Body of pancreas (tissue), 4 donors: ENCODE data around the gene CKB. TPM values are rescaled to one million over a fixed set of nuclear protein-coding genes. Genes with fewer than 3 reads are reported as not detected.

Source experiments
- ATAC-seq: fragments of 150-250 bp; one replicate; pipeline ENCODE4 v1.9.1; 2016
- DNase-seq, 4 donors: peaks; one replicate each; pipeline ENCODE4 v3.0.0-alpha.2; 2019
- H3K27ac ChIP-seq, 4 donors: fragments of 200-600 bp; sonication (generic); 1 replicate in 3 of 4; 2 replicates in 1 of 4; pipeline versions ENCODE4 v1.5.1 to v1.6.1; 2016 to 2019; ENCODE audit warnings: mild to moderate bottlenecking in 1 of 4, mixed read lengths in 1 of 4, moderate library complexity in 1 of 4
- H3K27me3 ChIP-seq, 2 donors: fragments of 200-600 bp; sonication (generic); one replicate each; pipeline ENCODE4 v1.6.0; 2016; ENCODE audit warnings: mild to moderate bottlenecking in 1 of 2
- H3K36me3 ChIP-seq, 2 donors: fragments of 200-600 bp; sonication (generic); replicated peaks in 1 of 2; 2 replicates each; pipeline ENCODE4 v1.5.1; 2016; ENCODE audit warnings: low read depth in 2 of 2; ENCODE audit not compliant: insufficient read depth in 1 of 2
- H3K4me1 ChIP-seq: fragments of 200-600 bp; sonication (generic); one replicate; pipeline ENCODE4 v1.6.0; 2016
- H3K4me3 ChIP-seq, 2 donors: fragments of 200-600 bp; sonication (generic); 1 replicate in 1 of 2; 2 replicates in 1 of 2; pipeline ENCODE4 v1.5.1; 2016 to 2019
- H3K9me3 ChIP-seq, 3 donors: fragments of 200-600 bp; sonication (generic); 1 replicate in 2 of 3; 2 replicates in 1 of 3; pipeline ENCODE4 v1.5.1; 2016
- POLR2A ChIP-seq, 3 donors: fragments of 450-650 bp; IDR thresholded peaks; one replicate each; pipeline ENCODE4 v1.6.1; 2016; ENCODE audit warnings: antibody characterized with exemption in 3 of 3, mild to moderate bottlenecking in 2 of 3
- WGBS, 2 donors: methylation state at CpG; one replicate each; pipeline ENCODE4 v1.1.5; 2017; 5-methylcytosine and 5-hydroxymethylcytosine counted together
- intact Hi-C: fragments of 100-400 bp; cut with DNase I; formaldehyde crosslinking; loops from one replicate; pipeline ENCODE4 v1.15.1; 2023
- total RNA-seq, 2 donors: library from RNA; depleted of rRNA; stranded (reverse); fragments of >200 nt; gene quantifications; one replicate each; pipeline ENCODE4 v1.1.0, GENCODE V29; 2016
- TF ChIP-seq, protein P1 (sequence below), 7 experiments: fragments of 450-650 bp in 4 of 7; fragments of 200-600 bp in 3 of 7; sonication (generic) in 3 of 7; IDR thresholded peaks; one replicate each; pipeline ENCODE4 v1.5.1; 2016 to 2019; ENCODE audit warnings: antibody characterized with exemption in 7 of 7

The CKB gene
- total RNA-seq, 2 donors from 2014 or later: 92.1 to 146 TPM

DNA sequence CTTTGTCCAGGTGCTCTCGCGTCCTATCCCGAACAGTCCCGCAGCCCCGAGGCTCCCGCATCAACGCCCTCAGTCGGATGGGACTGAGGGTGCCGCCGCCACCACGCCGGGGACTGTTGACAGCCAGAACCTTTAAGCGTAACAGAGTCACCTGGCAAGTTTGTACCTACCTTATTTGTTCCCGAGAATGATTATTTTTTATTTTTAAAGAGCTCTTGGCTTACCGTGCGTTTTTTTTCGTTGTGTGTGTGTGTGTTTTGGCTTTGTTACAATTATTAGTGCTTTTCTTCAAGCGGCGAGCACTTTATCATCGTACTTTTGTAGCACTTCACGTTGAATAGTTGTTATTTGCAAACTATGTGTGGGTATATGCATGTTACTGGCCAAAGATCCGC, 40.6 kb upstream of the CKB start:
- 0 to 1% methylated on average over 22 of the region's 22 CpGs for WGBS, 2 donors
- H3K27me3 ChIP-seq: no peaks in the 10 kb centered on the region
- peak overlapping the region; percentile 88 to 100 for H3K4me3 ChIP-seq
- no peaks in the 10 kb centered on the region for H3K9me3 ChIP-seq
- intact Hi-C loops: no loop called here
- peaks cover 0 to 3% of the 10 kb centered on the region in 2 donors for H3K36me3 ChIP-seq
- ATAC-seq: no peak
- peak overlapping the region; percentile 81 to 99 (median 94) for H3K27ac ChIP-seq
- TF ChIP-seq, protein P1, sequence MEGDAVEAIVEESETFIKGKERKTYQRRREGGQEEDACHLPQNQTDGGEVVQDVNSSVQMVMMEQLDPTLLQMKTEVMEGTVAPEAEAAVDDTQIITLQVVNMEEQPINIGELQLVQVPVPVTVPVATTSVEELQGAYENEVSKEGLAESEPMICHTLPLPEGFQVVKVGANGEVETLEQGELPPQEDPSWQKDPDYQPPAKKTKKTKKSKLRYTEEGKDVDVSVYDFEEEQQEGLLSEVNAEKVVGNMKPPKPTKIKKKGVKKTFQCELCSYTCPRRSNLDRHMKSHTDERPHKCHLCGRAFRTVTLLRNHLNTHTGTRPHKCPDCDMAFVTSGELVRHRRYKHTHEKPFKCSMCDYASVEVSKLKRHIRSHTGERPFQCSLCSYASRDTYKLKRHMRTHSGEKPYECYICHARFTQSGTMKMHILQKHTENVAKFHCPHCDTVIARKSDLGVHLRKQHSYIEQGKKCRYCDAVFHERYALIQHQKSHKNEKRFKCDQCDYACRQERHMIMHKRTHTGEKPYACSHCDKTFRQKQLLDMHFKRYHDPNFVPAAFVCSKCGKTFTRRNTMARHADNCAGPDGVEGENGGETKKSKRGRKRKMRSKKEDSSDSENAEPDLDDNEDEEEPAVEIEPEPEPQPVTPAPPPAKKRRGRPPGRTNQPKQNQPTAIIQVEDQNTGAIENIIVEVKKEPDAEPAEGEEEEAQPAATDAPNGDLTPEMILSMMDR (IDR thresholded peaks at IDR 0.05): no peak
- TF ChIP-seq POLR2A (IDR thresholded peaks at IDR 0.05): no peak
- no peak for DNase-seq
- peaks cover 52% of the 10 kb centered on the region for H3K4me1 ChIP-seq

DNA sequence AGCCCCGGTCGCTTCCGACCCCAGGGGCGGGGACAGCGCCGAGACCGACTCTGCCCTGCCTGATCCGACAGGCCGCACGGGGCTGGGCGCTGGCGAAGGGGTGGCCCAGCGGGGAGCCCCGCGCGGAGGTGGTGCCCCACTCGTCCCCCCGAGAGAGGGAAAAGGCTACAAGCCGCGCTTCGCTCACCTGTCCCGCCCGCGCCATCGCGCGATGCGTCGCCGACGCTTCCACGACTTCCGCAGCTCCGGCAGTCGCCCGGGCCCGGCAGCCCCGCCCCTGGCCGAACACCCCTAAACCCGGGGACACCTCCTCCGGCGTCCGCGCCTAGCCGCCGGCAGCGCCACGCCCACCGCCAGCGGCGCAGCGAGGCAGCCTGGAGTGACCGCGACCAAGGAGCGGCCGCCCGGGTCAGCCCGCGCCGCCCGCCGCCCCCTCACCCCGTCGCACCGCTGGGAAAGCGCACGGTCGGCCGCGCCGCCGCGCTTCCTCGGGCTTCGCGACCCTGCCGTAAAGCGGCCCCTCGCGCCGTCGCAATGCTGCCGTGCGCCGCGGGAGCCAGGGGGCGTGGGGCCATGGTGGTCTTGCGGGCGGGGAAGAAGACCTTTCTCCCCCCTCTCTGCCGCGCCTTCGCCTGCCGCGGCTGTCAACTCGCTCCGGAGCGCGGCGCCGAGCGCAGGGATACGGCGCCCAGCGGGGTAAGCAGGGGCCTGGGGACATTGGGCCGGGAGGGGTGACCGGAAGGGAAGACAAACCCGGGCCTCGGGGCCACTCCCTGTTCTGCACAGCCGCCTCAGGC, 40.0 kb upstream of the CKB start, which contains the start of the genes BAG5 and COA8:
Gene BAG5, minus strand, starts transcription at position 229 of the 797 bp plus-strand sequence. CDS start 1,493 bp downstream, outside the sequence.
Gene COA8, plus strand, starts transcription at position 532 of the 797 bp plus-strand sequence. Its CDS starts 42 bp downstream, at position 574.
- peak; percentile 82 to 87 (median 84) for DNase-seq
- no peaks in the 10 kb centered on the region for H3K27me3 ChIP-seq
- peak within 1 kb of the TSS; percentile 88 to 100 for H3K4me3 ChIP-seq
- H3K36me3 ChIP-seq: peaks cover 0 to 3% of the 10 kb centered on the region in 2 donors
- peak; percentile 65 to 85 (median 82) for TF ChIP-seq POLR2A (IDR thresholded peaks at IDR 0.05)
- TF ChIP-seq, protein P1 (IDR thresholded peaks at IDR 0.05): peak in 2 of 7 experiments; percentile 24 to 25
- peak; percentile 90 for ATAC-seq
- intact Hi-C loops: no loop called here
- peaks cover 58% of the 10 kb centered on the region for H3K4me1 ChIP-seq
- H3K9me3 ChIP-seq: no peaks in the 10 kb centered on the region
- WGBS, 2 donors: 1% methylated on average over 84 of the region's 109 CpGs; no CpG with 5 or more reads in 1 of the 2 donors
- peak within 1 kb of the TSS; percentile 81 to 99 (median 94) for H3K27ac ChIP-seq

DNA sequence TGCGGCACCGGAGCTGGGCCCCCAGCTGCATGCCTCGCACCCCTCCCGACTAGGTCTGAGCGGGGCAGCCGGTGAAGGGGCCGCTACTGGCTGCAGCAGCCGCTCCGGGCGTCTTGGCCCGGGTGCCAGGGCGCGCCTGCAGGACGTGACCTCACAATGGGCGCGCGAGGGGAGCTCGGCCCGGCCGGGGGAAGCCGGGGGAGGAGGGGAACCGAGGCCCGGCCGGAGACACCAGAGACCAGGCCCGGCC, 39.5 kb upstream of the CKB start:
- TF ChIP-seq, protein P1 (IDR thresholded peaks at IDR 0.05): no peak
- no peak for TF ChIP-seq POLR2A (IDR thresholded peaks at IDR 0.05)
- H3K4me3 ChIP-seq: peak overlapping the region; percentile 88 to 100
- no peaks in the 10 kb centered on the region for H3K9me3 ChIP-seq
- peak overlapping the region; percentile 81 to 99 (median 94) for H3K27ac ChIP-seq
- DNase-seq (no peak), ATAC-seq (no peak)
- WGBS, 2 donors: 0% methylated on average over 4 to 25 of the region's 25 CpGs
- no peaks in the 10 kb centered on the region for H3K27me3 ChIP-seq
- H3K36me3 ChIP-seq: peaks cover 0 to 3% of the 10 kb centered on the region in 2 donors
- intact Hi-C loops: no loop called here
- H3K4me1 ChIP-seq: peaks cover 63% of the 10 kb centered on the region

DNA sequence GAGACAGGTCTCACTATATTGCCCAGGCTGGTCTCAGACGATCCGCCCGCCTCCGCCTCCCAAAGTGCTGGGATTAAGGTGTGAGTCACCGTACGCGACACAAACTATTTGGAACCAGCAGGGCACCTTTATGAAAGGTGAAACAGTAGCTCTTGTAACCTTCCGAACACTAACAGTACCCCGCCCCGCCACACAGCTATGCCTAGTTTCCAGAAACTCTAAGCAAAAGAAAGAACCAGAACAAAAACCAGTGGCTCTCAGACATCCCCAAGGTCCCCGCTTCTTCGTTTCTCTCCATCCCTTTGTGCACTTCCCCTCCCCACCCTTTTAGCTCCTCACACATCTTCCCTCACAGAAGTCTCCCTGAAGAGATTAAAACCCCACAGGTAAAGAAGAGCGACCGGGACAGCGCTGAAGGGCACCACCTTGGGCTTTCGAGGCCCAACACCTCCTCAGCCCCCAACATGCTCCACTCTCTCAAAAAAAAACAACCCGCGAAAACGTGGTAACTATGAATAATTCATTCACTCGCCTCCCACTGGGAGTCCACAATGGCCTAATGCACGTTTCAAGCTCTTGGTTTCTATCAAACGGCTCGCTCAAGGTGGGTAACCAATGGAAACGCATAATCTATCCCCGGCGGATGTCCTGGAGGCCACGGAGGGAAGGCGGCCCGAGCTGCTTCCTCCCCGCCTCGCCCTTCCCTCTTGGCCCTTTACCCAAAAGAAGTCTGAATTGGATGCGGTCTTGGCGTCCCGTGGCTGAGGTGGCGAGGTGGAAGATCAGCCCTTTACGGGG, 39.0 kb upstream of the CKB start:
- intact Hi-C loops: no loop called here
- WGBS, 2 donors: 4 to 7% methylated on average over 16 to 36 of the region's 36 CpGs
- no peak for ATAC-seq
- peak overlapping the region; percentile 88 to 100 for H3K4me3 ChIP-seq
- TF ChIP-seq POLR2A (IDR thresholded peaks at IDR 0.05): no peak
- TF ChIP-seq, protein P1 (IDR thresholded peaks at IDR 0.05): no peak
- peaks cover 66% of the 10 kb centered on the region for H3K4me1 ChIP-seq
- peaks cover 0 to 3% of the 10 kb centered on the region in 2 donors for H3K36me3 ChIP-seq
- H3K27me3 ChIP-seq: no peaks in the 10 kb centered on the region
- no peaks in the 10 kb centered on the region for H3K9me3 ChIP-seq
- H3K27ac ChIP-seq: peak overlapping the region; percentile 81 to 99 (median 94)
- DNase-seq: peak in 1 of 4 donors; percentile 25
